Duodenal mucosa (tissue), 2 donors: ENCODE data around the gene FSIP1.
"Not testable (repeated sequence)": the region's sequence is repeated elsewhere in the genome, so short reads cannot be mapped to it uniquely, and the experiment has no call there.

Source experiments
- H3K27ac ChIP-seq: one replicate; pipeline ENCODE4 v1.7.0; 2013; ENCODE audit warnings: low read depth, low read length
- H3K27me3 ChIP-seq, 2 donors: one replicate each; pipeline ENCODE4 v1.7.0; 2013; ENCODE audit warnings: low read length in 2 of 2, control low read depth in 1 of 2; ENCODE audit not compliant: insufficient read depth in 2 of 2, control insufficient read depth in 1 of 2
- H3K36me3 ChIP-seq, 2 donors: one replicate each; pipeline ENCODE4 v1.7.0; 2013; ENCODE audit warnings: low read length in 2 of 2, control low read depth in 1 of 2; ENCODE audit not compliant: insufficient read depth in 2 of 2, control insufficient read depth in 1 of 2
- H3K4me1 ChIP-seq, 2 donors: one replicate each; pipeline ENCODE4 v1.7.0; 2013; ENCODE audit warnings: low read length in 2 of 2, control low read depth in 1 of 2; ENCODE audit not compliant: insufficient read depth in 2 of 2, control insufficient read depth in 1 of 2
- H3K4me3 ChIP-seq, 2 donors: one replicate each; pipeline ENCODE4 v1.7.0; 2013; ENCODE audit warnings: low read length in 2 of 2, low read depth in 1 of 2
- H3K9ac ChIP-seq, 2 donors: one replicate each; pipeline ENCODE4 v1.7.0; 2013; ENCODE audit warnings: low read length in 2 of 2, low read depth in 1 of 2
- H3K9me3 ChIP-seq, 2 donors: one replicate each; pipeline ENCODE4 v1.7.0; 2013; ENCODE audit warnings: low read length in 2 of 2, control low read depth in 1 of 2; ENCODE audit not compliant: control insufficient read depth in 1 of 2

Gene FSIP1

GRCh38 chr15:39782441-39783138 is at the start of gene FSIP1:
TSS of gene FSIP1 (minus strand) at chr15:39782841. CDS start at chr15:39776524, 6,317 bp downstream.
- Histone ChIP-seq H3K27ac (peak within 1 kb of the TSS; percentile 65), H3K9ac (peak within 1 kb of the TSS; percentile 65 to 81)

GRCh38 chr15:39830166-39830565 is 47.5 kb upstream of the FSIP1 start:
- Histone ChIP-seq H3K4me1 (no peaks in the 10 kb centered on the region), H3K27ac (no peak overlapping the region), H3K4me3 (no peak overlapping the region), H3K36me3 (no peaks in the 10 kb centered on the region), H3K27me3 (no peaks in the 10 kb centered on the region), H3K9ac (no peak overlapping the region), H3K9me3 (no peaks in the 10 kb centered on the region)

More at GRCh38 chr15:39782441-39783138, at the start of gene FSIP1:
- H3K27me3 ChIP-seq, result peaks cover 2 to 3% of the 10 kb centered on the region in 2 donors
- H3K9me3 ChIP-seq, result no peaks in the 10 kb centered on the region
- H3K36me3 ChIP-seq, result no peaks in the 10 kb centered on the region
- H3K4me3 ChIP-seq, result peak within 1 kb of the TSS; percentile 95 to 96
- H3K4me1 ChIP-seq, result peaks cover 9 to 16% of the 10 kb centered on the region in 2 donors

GRCh38 chr15:39828374-39828931 is 45.8 kb upstream of the FSIP1 start:
- no peak overlapping the region for H3K27ac ChIP-seq
- no peak overlapping the region for H3K4me3 ChIP-seq

GRCh38 chr15:39826975-39827374 is 44.3 kb upstream of the FSIP1 start:
- no peaks in the 10 kb centered on the region for H3K9me3 ChIP-seq
- H3K4me3 ChIP-seq, result no peak overlapping the region
- H3K4me1 ChIP-seq, result no peaks in the 10 kb centered on the region
- no peaks in the 10 kb centered on the region for H3K27me3 ChIP-seq
- no peak overlapping the region for H3K27ac ChIP-seq
- H3K9ac ChIP-seq, result no peak overlapping the region
- H3K36me3 ChIP-seq, result no peaks in the 10 kb centered on the region

More at GRCh38 chr15:39828374-39828931, 45.8 kb upstream of the FSIP1 start:
- Histone ChIP-seq H3K9me3 (no peaks in the 10 kb centered on the region), H3K4me1 (no peaks in the 10 kb centered on the region), H3K36me3 (no peaks in the 10 kb centered on the region), H3K9ac (no peak overlapping the region), H3K27me3 (no peaks in the 10 kb centered on the region)

- H3K36me3 ChIP-seq, result no peaks in the 10 kb centered on the region
Measured at GRCh38 chr15:39823634-39824033, 41.0 kb upstream of the FSIP1 start.

GRCh38 chr15:39820050-39820602 is 37.5 kb upstream of the FSIP1 start:
- H3K27me3 ChIP-seq, result no peaks in the 10 kb centered on the region
- H3K4me1 ChIP-seq, result no peaks in the 10 kb centered on the region
- H3K36me3 ChIP-seq, result no peaks in the 10 kb centered on the region
- H3K27ac ChIP-seq, result no peak overlapping the region
- H3K9me3 ChIP-seq, result no peaks in the 10 kb centered on the region
- no peak overlapping the region for H3K9ac ChIP-seq
- H3K4me3 ChIP-seq, result no peak overlapping the region

More at GRCh38 chr15:39823634-39824033, 41.0 kb upstream of the FSIP1 start:
- H3K4me3 ChIP-seq, result no peak overlapping the region
- no peaks in the 10 kb centered on the region for H3K4me1 ChIP-seq
- H3K27ac ChIP-seq, result no peak overlapping the region
- H3K9me3 ChIP-seq, result no peaks in the 10 kb centered on the region
- H3K9ac ChIP-seq, result no peak overlapping the region
- no peaks in the 10 kb centered on the region for H3K27me3 ChIP-seq

GRCh38 chr15:39819533-39819932 is 36.9 kb upstream of the FSIP1 start:
- H3K4me3 ChIP-seq, result no peak overlapping the region
- no peak overlapping the region for H3K27ac ChIP-seq

GRCh38 chr15:39817892-39818291 is 35.3 kb upstream of the FSIP1 start:
- no peak overlapping the region for H3K9ac ChIP-seq
- no peaks in the 10 kb centered on the region for H3K36me3 ChIP-seq
- no peaks in the 10 kb centered on the region for H3K27me3 ChIP-seq
- H3K27ac ChIP-seq, result no peak overlapping the region
- H3K4me3 ChIP-seq, result no peak overlapping the region
- no peaks in the 10 kb centered on the region for H3K9me3 ChIP-seq
- no peaks in the 10 kb centered on the region for H3K4me1 ChIP-seq

More at GRCh38 chr15:39819533-39819932, 36.9 kb upstream of the FSIP1 start:
- Histone ChIP-seq H3K9ac (no peak overlapping the region), H3K36me3 (no peaks in the 10 kb centered on the region), H3K9me3 (no peaks in the 10 kb centered on the region), H3K4me1 (no peaks in the 10 kb centered on the region), H3K27me3 (no peaks in the 10 kb centered on the region)

GRCh38 chr15:39814489-39814888 is 31.8 kb upstream of the FSIP1 start:
- Histone ChIP-seq H3K4me1 (no peaks in the 10 kb centered on the region), H3K27ac (no peak overlapping the region), H3K9me3 (no peaks in the 10 kb centered on the region), H3K36me3 (no peaks in the 10 kb centered on the region), H3K9ac (no peak overlapping the region), H3K27me3 (no peaks in the 10 kb centered on the region), H3K4me3 (no peak overlapping the region)

GRCh38 chr15:39812651-39813050 is 30.0 kb upstream of the FSIP1 start:
- not testable (repeated sequence) for H3K36me3 ChIP-seq, H3K4me3 ChIP-seq, H3K27ac ChIP-seq, H3K27me3 ChIP-seq, H3K4me1 ChIP-seq, H3K9me3 ChIP-seq, H3K9ac ChIP-seq
